Liver (tissue), 9 donors: ENCODE results near the gene PDK4. TPM values are rescaled to one million over a fixed set of nuclear protein-coding genes. Genes with fewer than 3 reads are reported as not detected.

Experiments used
- DNase-seq: peaks from one replicate; pipeline ENCODE4 v3.0.0-alpha.2; 2017; ENCODE audit warnings: low spot score
- H3K27ac ChIP-seq, 2 donors: one replicate each; pipeline ENCODE4 v1.7.0; 2013; ENCODE audit warnings: inconsistent platforms in 2 of 2, low read length in 2 of 2, control low read depth in 1 of 2, low read depth in 1 of 2, mild to moderate bottlenecking in 1 of 2
- H3K27me3 ChIP-seq, 4 donors: one replicate each; pipeline versions ENCODE4 v1.6.1 to v1.7.0; 2013; ENCODE audit warnings: low read length in 3 of 4, inconsistent platforms in 1 of 4, mild to moderate bottlenecking in 1 of 4, moderate library complexity in 1 of 4; ENCODE audit not compliant: control insufficient read depth in 4 of 4, insufficient read depth in 4 of 4
- H3K36me3 ChIP-seq, 4 donors: one replicate each; pipeline versions ENCODE4 v1.6.1 to v1.7.0; 2013; ENCODE audit warnings: low read length in 3 of 4, mild to moderate bottlenecking in 3 of 4, low read depth in 1 of 4, moderate library complexity in 1 of 4; ENCODE audit not compliant: control insufficient read depth in 4 of 4, insufficient read depth in 3 of 4
- H3K4me1 ChIP-seq, 4 donors: one replicate each; pipeline versions ENCODE4 v1.6.1 to v1.7.0; 2013; ENCODE audit warnings: low read length in 3 of 4, mild to moderate bottlenecking in 3 of 4, moderate library complexity in 1 of 4; ENCODE audit not compliant: control insufficient read depth in 4 of 4, insufficient read depth in 4 of 4
- H3K4me3 ChIP-seq, 3 donors: one replicate each; pipeline versions ENCODE4 v1.6.1 to v1.7.0; 2013; ENCODE audit warnings: low read length in 3 of 3, control low read depth in 1 of 3, low read depth in 1 of 3, mild to moderate bottlenecking in 1 of 3
- H3K9ac ChIP-seq, 2 donors: one replicate each; pipeline ENCODE4 v1.7.0; 2013; ENCODE audit warnings: low read length in 2 of 2, mild to moderate bottlenecking in 2 of 2, moderate library complexity in 2 of 2, control low read depth in 1 of 2, low read depth in 1 of 2
- H3K9me3 ChIP-seq, 4 donors: one replicate each; pipeline versions ENCODE4 v1.6.1 to v1.7.0; 2013; ENCODE audit warnings: low read length in 3 of 4; ENCODE audit not compliant: control insufficient read depth in 4 of 4
- ATF3 ChIP-seq: IDR thresholded peaks from 2 replicates; pipeline ENCODE4 v1.6.1; 2016; ENCODE audit warnings: antibody characterized with exemption
- CTCF ChIP-seq: fragments of 150-350 bp; IDR thresholded peaks from 2 replicates; pipeline ENCODE4 v1.5.1; 2017; ENCODE audit warnings: improper control_type of control experiment, low read depth, low read length; ENCODE audit not compliant: missing input control
- EGR1 ChIP-seq, 2 donors: IDR thresholded peaks; 2 replicates each; pipeline ENCODE4 v1.6.1; 2016 to 2018; ENCODE audit warnings: antibody characterized with exemption in 2 of 2, low read depth in 2 of 2
- FOXA1 ChIP-seq: IDR thresholded peaks from 2 replicates; pipeline ENCODE4 v1.6.1; 2016; ENCODE audit warnings: antibody characterized with exemption
- FOXA2 ChIP-seq: IDR thresholded peaks from 2 replicates; pipeline ENCODE4 v1.6.1; 2016; ENCODE audit warnings: antibody characterized with exemption
- GABPA ChIP-seq, 2 donors: IDR thresholded peaks in 1 of 2; conservative IDR thresholded peaks in 1 of 2; 2 replicates each; pipeline ENCODE4 v1.6.1; 2016; ENCODE audit warnings: antibody characterized with exemption in 2 of 2, mild to moderate bottlenecking in 1 of 2, moderate library complexity in 1 of 2
- HNF4A ChIP-seq, 2 donors: conservative IDR thresholded peaks; 2 replicates each; pipeline ENCODE4 v1.6.1; 2016; ENCODE audit warnings: antibody characterized with exemption in 2 of 2, mild to moderate bottlenecking in 2 of 2
- HNF4G ChIP-seq: IDR thresholded peaks from 2 replicates; pipeline ENCODE4 v1.6.1; 2016; ENCODE audit warnings: antibody characterized with exemption
- JUND ChIP-seq, 2 donors: IDR thresholded peaks; 2 replicates each; pipeline ENCODE4 v1.6.1; 2016; ENCODE audit warnings: antibody characterized with exemption in 2 of 2
- MAX ChIP-seq: IDR thresholded peaks from 2 replicates; pipeline ENCODE4 v1.6.1; 2016; ENCODE audit warnings: antibody characterized with exemption
- NR2F2 ChIP-seq: IDR thresholded peaks from 2 replicates; pipeline ENCODE4 v1.6.1; 2016; ENCODE audit warnings: antibody characterized with exemption
- RAD21 ChIP-seq, 2 donors: IDR thresholded peaks; 2 replicates each; pipeline ENCODE4 v1.6.1; 2016; ENCODE audit warnings: antibody characterized with exemption in 2 of 2, mild to moderate bottlenecking in 2 of 2
- REST ChIP-seq: IDR thresholded peaks from 2 replicates; pipeline ENCODE4 v1.6.1; 2016; ENCODE audit warnings: antibody characterized with exemption, mild to moderate bottlenecking
- RXRA ChIP-seq, 2 donors: IDR thresholded peaks; 2 replicates each; pipeline ENCODE4 v1.6.1; 2017 to 2018; ENCODE audit warnings: antibody characterized with exemption in 2 of 2, mild to moderate bottlenecking in 1 of 2
- SP1 ChIP-seq: IDR thresholded peaks from 2 replicates; pipeline ENCODE4 v1.6.1; 2018; ENCODE audit warnings: antibody characterized with exemption, mild to moderate bottlenecking
- TAF1 ChIP-seq: conservative IDR thresholded peaks from 2 replicates; pipeline ENCODE4 v1.6.1; 2016; ENCODE audit warnings: antibody characterized with exemption, mild to moderate bottlenecking
- YY1 ChIP-seq: IDR thresholded peaks from 2 replicates; pipeline ENCODE4 v1.6.1; 2016; ENCODE audit warnings: antibody characterized with exemption, mild to moderate bottlenecking
- WGBS: extraction: QIAGEN DNeasy Blood & Tissue Kit; methylation state at CpG from one replicate; pipeline ENCODE4 v1.1.7; 2013; 5-methylcytosine and 5-hydroxymethylcytosine counted together
- polyA plus RNA-seq, 2 donors: library from polyadenylated mRNA; stranded (reverse) in 1 of 2; unstranded in 1 of 2; fragments of 200-250 nt in 1 of 2; fragments of >200 nt in 1 of 2; fragmentation: Nextera tagmentation in 1 of 2; extraction: Ambion mirVana in 1 of 2; gene quantifications; one replicate each; pipeline versions ENCODE4 v1.2.1 to v1.2.3, GENCODE V29; 2013 to 2015
- total RNA-seq, 2 donors: library from RNA; depleted of rRNA; stranded (reverse); fragments of >200 nt; gene quantifications; one replicate each; pipeline ENCODE4 v1.2.3, GENCODE V29; 2014
- TF ChIP-seq, protein P1 (sequence below): IDR thresholded peaks from 2 replicates; pipeline ENCODE4 v1.6.1; 2016; ENCODE audit warnings: antibody characterized with exemption
- donor health status: healthy.
- donor health status: healthy.
- donor health status: healthy.
- donor health status: healthy.
- donor health status: healthy.

PDK4 gene
- total and polyA plus RNA-seq, 4 donors = 6.3 to 116 (median 50.0) TPM

DNA sequence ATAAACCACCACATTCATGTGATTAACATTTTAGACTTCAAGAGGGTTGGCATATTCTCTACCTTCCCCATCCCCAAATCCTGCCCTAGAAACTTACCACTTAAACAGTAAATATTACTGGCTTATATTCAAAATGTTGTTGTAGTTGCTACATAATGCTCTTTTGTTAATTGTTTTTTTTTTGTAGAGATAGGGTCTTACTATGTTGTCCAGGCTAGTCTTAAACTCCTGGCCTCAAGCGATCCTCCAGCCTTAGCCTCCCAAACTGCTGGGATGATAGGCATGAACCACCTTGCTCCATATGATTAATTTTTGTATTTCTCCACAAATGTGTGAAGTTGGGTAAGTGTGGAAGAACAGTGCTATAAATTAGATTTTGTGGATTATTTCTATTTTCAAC is 6.5 kb downstream of the PDK4 start:
- TF ChIP-seq YY1 (no peak), RXRA (IDR thresholded peaks at IDR 0.05) (no peak), ATF3 (no peak), HNF4A (conservative IDR thresholded peaks at IDR 0.05) (no peak), REST (no peak), MAX (no peak), EGR1 (IDR thresholded peaks at IDR 0.05; ENCODE audit: low read depth in 2 of 2) (no peak), TAF1 (no peak), CTCF (no peak), RAD21 (IDR thresholded peaks at IDR 0.05) (no peak), GABPA (IDR thresholded peaks at IDR 0.05 in 1 of 2, conservative IDR thresholded peaks at IDR 0.05 in 1 of 2) (no peak), NR2F2 (no peak), HNF4G (no peak), FOXA2 (no peak), JUND (IDR thresholded peaks at IDR 0.05) (no peak), SP1 (no peak), FOXA1 (no peak)
- TF ChIP-seq, protein P1, sequence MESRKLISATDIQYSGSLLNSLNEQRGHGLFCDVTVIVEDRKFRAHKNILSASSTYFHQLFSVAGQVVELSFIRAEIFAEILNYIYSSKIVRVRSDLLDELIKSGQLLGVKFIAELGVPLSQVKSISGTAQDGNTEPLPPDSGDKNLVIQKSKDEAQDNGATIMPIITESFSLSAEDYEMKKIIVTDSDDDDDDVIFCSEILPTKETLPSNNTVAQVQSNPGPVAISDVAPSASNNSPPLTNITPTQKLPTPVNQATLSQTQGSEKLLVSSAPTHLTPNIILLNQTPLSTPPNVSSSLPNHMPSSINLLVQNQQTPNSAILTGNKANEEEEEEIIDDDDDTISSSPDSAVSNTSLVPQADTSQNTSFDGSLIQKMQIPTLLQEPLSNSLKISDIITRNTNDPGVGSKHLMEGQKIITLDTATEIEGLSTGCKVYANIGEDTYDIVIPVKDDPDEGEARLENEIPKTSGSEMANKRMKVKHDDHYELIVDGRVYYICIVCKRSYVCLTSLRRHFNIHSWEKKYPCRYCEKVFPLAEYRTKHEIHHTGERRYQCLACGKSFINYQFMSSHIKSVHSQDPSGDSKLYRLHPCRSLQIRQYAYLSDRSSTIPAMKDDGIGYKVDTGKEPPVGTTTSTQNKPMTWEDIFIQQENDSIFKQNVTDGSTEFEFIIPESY = no peak
- peak overlapping the region; percentile 37 to 40 for H3K27ac ChIP-seq
- H3K4me1 ChIP-seq = peaks cover 5 to 55% (median 36%) of the 10 kb centered on the region in 4 donors
- H3K4me3 ChIP-seq = no peak overlapping the region
- 97% methylated on average over 1 of the region's 1 CpG for WGBS
- no peak overlapping the region for H3K9ac ChIP-seq
- H3K36me3 ChIP-seq = peaks cover 4 to 78% (median 47%) of the 10 kb centered on the region in 4 donors
- H3K9me3 ChIP-seq = no peaks in the 10 kb centered on the region
- no peaks in the 10 kb centered on the region for H3K27me3 ChIP-seq
- no peak for DNase-seq
